Measurements from ENCODE around the gene DLG3. TPM values are rescaled to one million over a fixed set of nuclear protein-coding genes. Genes with fewer than 3 reads are reported as not detected.

Gene DLG3
- total and polyA plus RNA-seq, 2 of the 8 experiments (the other 6 are each of a cell fraction or from before 2014, with no cell fraction given): 29.2 to 63.8 TPM

DNA sequence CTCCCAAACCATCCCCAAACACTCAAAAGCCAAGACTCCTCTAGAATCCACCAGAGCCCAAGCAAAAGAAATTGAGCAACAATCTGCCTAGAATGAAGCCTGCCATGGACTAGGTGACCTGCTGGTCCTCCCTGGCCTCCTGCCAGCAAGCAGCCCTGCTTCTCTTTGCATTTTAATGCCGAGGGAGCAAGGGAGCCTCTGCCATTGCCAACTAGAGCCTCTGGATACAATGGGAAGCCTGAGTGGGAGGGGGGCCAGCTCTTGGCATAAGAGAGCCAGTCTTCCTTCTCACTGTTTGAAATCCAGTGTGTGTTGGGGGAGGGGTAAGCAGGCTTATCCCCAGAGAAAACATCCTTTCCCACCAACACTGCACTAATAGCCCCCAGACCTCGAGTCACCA is 23.0 kb upstream of the DLG3 start:
- ChIA-PET POLR2A (ENCODE audit: partially characterized antibody) (interaction anchor here (1.0 to 4.8 kb wide), 5 partner anchors 9 to 33 kb away, joined by 3 to 52 read pairs (median 6); no protein-coding TSS in a partner anchor), CTCF (ENCODE audit: partially characterized antibody) (interaction anchor here (1.5 kb wide), 1 partner anchor 12 kb away, joined by 7 read pairs; no protein-coding TSS in a partner anchor)
- peaks cover 0 to 31% (median 14%) of the 10 kb centered on the region in 4 experiments; a peak in 6 of 8 replicates for H3K36me3 ChIP-seq (ENCODE audit: control insufficient read depth in 2 of 4, insufficient read depth in 4 of 4, low read length in 3 of 4)
- no peak overlapping the region for H2BK20ac ChIP-seq (ENCODE audit: low read length)
- no peak overlapping the region for H3K4ac ChIP-seq (replicated peaks; ENCODE audit: insufficient read length, low read depth, low read length)
- H3K27ac ChIP-seq (ENCODE audit: low read depth, low read length): no peak overlapping the region
- H3K23me2 ChIP-seq (ENCODE audit: low read depth, low read length): peaks cover 2% of the 10 kb centered on the region; the same call in 1 of the 2 replicates
- no peak overlapping the region for H2BK120ac ChIP-seq (replicated peaks; ENCODE audit: low read depth, low read length)
- 0% methylated on average over 1 of the region's 2 CpGs; no CpG with 5 or more reads in 1 of the 2 experiments for WGBS, 2 experiments (ENCODE audit: extremely low coverage in 1 of 2, insufficient coverage in 1 of 2, insufficient read length in 1 of 2, insufficient replicate concordance in 2 of 2, low coverage in 1 of 2, low lambda C conversion rate in 2 of 2, missing lambda C conversion rate in 1 of 2)
- H3K4me3 ChIP-seq (ENCODE audit: extremely low read depth in 1 of 4, insufficient read depth in 2 of 4, low read depth in 3 of 4, low read length in 4 of 4): peak overlapping the region in 1 of 4 experiments; percentile 75; a peak in 1 of 8 replicates
- no peak overlapping the region for H4K5ac ChIP-seq (ENCODE audit: insufficient read length, low read depth, low read length)
- H4K91ac ChIP-seq (replicated peaks; ENCODE audit: insufficient read length, low read length): no peak overlapping the region
- H3K14ac ChIP-seq (ENCODE audit: insufficient read length): no peak overlapping the region
- H3K18ac ChIP-seq (ENCODE audit: extremely low read depth, low read length): no peak overlapping the region; the same call in 1 of the 2 replicates
- H4K8ac ChIP-seq (ENCODE audit: extremely low read depth, insufficient read depth, low read length): no peak overlapping the region
- no peaks in the 10 kb centered on the region for H3K9me3 ChIP-seq (ENCODE audit: insufficient read depth in 2 of 2, low read depth in 1 of 2, low read length in 1 of 2)
- peak overlapping the region; percentile 56 to 97 for H3K4me2 ChIP-seq (ENCODE audit: insufficient read depth in 1 of 2, low read depth in 2 of 2, low read length in 2 of 2)
- peaks cover 5 to 20% (median 18%) of the 10 kb centered on the region in 4 experiments for H3K4me1 ChIP-seq (replicated peaks in 1 of 4; ENCODE audit: control insufficient read depth in 3 of 4, insufficient read depth in 4 of 4, low read length in 3 of 4)
- H3K79me1 ChIP-seq (ENCODE audit: low read depth, low read length): no peaks in the 10 kb centered on the region
- H2BK5ac ChIP-seq (ENCODE audit: low read depth, low read length): peak overlapping the region; percentile 86; the same call in 1 of the 2 replicates
- FAIRE-seq: peak; percentile 99
- H2AFZ ChIP-seq (ENCODE audit: low read length): no peak overlapping the region
- H2BK15ac ChIP-seq (ENCODE audit: low read length): no peak overlapping the region
- H2BK12ac ChIP-seq (ENCODE audit: low read depth, low read length): no peak overlapping the region
- H3K9ac ChIP-seq (replicated peaks in 1 of 4; ENCODE audit: extremely low read depth in 1 of 4, low read depth in 3 of 4, low read length in 3 of 4): no peak overlapping the region
- DNase-seq (ENCODE audit: low read depth in 1 of 2, low spot score in 2 of 2): peak in 1 of 2 experiments; percentile 49
- H3K27me3 ChIP-seq (replicated peaks in 1 of 4; ENCODE audit: control insufficient read depth in 3 of 4, extremely low read depth in 1 of 4, insufficient read depth in 3 of 4, low read length in 3 of 4): no peaks in the 10 kb centered on the region
- no peak overlapping the region for H3K23ac ChIP-seq (ENCODE audit: insufficient read length)
- H3K79me2 ChIP-seq (ENCODE audit: control insufficient read depth in 1 of 2, insufficient read depth in 2 of 2, low read length in 2 of 2): no peaks in the 10 kb centered on the region
- no peak overlapping the region for H3K56ac ChIP-seq (replicated peaks; ENCODE audit: insufficient read length, low read depth, low read length)
- H4K20me1 ChIP-seq (replicated peaks in 1 of 2; ENCODE audit: control insufficient read depth in 1 of 2, insufficient read depth in 2 of 2, low read length in 2 of 2): no peaks in the 10 kb centered on the region
- no peak overlapping the region for H2AK5ac ChIP-seq (ENCODE audit: low read depth, low read length)
- TF ChIP-seq SP1 (IDR thresholded peaks at IDR 0.05; ENCODE audit: low read depth, low read length) (peak; percentile 40; the same call in 1 of the 2 replicates), CEBPB (IDR thresholded peaks at IDR 0.05; ENCODE audit: low read depth, low read length) (peak; percentile 74), POU5F1 (IDR thresholded peaks at IDR 0.05; ENCODE audit: low read depth, low read length) (no peak), RFX5 (IDR thresholded peaks at IDR 0.05; ENCODE audit: borderline replicate concordance, low read depth, low read length) (no peak), SUZ12 (IDR thresholded peaks at IDR 0.05; ENCODE audit: low read length) (no peak), ZNF274 (IDR thresholded peaks at IDR 0.05; ENCODE audit: borderline replicate concordance, extremely low read depth, low read length) (no peak), POLR2AphosphoS5 (IDR thresholded peaks at IDR 0.05; ENCODE audit: low read depth, low read length) (0 out of 2 replicates have a peak, but pooled peaks have one; percentile 34), HDAC6 (IDR thresholded peaks at IDR 0.05; ENCODE audit: low read depth, low read length) (no peak), YY1 (IDR thresholded peaks at IDR 0.05; ENCODE audit: low read depth, low read length) (peak; percentile 54; the same call in 1 of the 2 replicates)
